PC-3 (cell line): Measurements from ENCODE around the gene DICER1. TPM values are rescaled to one million over a fixed set of nuclear protein-coding genes. Genes with fewer than 3 reads are reported as not detected.

Experiments
- ATAC-seq: fragments of 200-7000 bp; cut with Tn5 transposase; 2 replicates; pipeline ENCODE4 v1.9.1; 2020; ENCODE audit warnings: mild to moderate bottlenecking, moderate library complexity
- BruUV-seq: library from RNA; stranded (reverse); fragments of 400-500 nt; replicated peaks from 2 replicates; lab custom pipeline; 2021; lab: Mats Ljungman, UMichigan
- CTCF ChIA-PET: fragments of 300-600 bp; sonication (Branson Sonifier 250); formaldehyde crosslinking; loops from one replicate; lab custom pipeline; 2022; ENCODE audit warnings: antibody characterized with exemption; lab: Charles Lee
- POLR2A ChIA-PET: fragments of 300-600 bp; sonication (Branson Sonifier 250); formaldehyde crosslinking; loops from one replicate; lab custom pipeline; 2022; ENCODE audit warnings: antibody characterized with exemption; ENCODE audit not compliant: unreplicated experiment; lab: Charles Lee
- DNase-seq: peaks from one replicate; pipeline ENCODE4 v3.0.0-alpha.2; 2015
- H2AFZ ChIP-seq: fragments of 300-600 bp; sonication (generic); 2 replicates; pipeline ENCODE4 v1.6.0; 2016; ENCODE audit warnings: antibody characterized with exemption, low read length
- H3F3A ChIP-seq: fragments of 300-600 bp; sonication (generic); one replicate; pipeline ENCODE4 v1.6.0; 2017; ENCODE audit warnings: antibody characterized with exemption, low read length, control low read depth, mild to moderate bottlenecking; ENCODE audit not compliant: unreplicated experiment
- H3K27ac ChIP-seq: fragments of 300-600 bp; sonication (generic); 2 replicates; pipeline ENCODE4 v1.5.1; 2016; ENCODE audit warnings: mild to moderate bottlenecking, low read length
- H3K27me3 ChIP-seq: fragments of 300-600 bp; sonication (generic); 2 replicates; pipeline ENCODE4 v1.6.1; 2016; ENCODE audit warnings: low read length, mixed read lengths
- H3K36me3 ChIP-seq: fragments of 300-600 bp; sonication (generic); 2 replicates; pipeline ENCODE4 v1.6.1; 2016; ENCODE audit warnings: low read depth, mixed run types, low read length, mixed read lengths
- H3K4me1 ChIP-seq: fragments of 300-600 bp; sonication (generic); 2 replicates; pipeline ENCODE4 v1.5.1; 2016; ENCODE audit warnings: low read length; ENCODE audit not compliant: insufficient read depth
- H3K4me2 ChIP-seq: fragments of 300-600 bp; sonication (generic); 2 replicates; pipeline ENCODE4 v1.6.0; 2016; ENCODE audit warnings: low read length
- H3K4me3 ChIP-seq: fragments of 300-600 bp; sonication (generic); 2 replicates; pipeline ENCODE4 v1.5.1; 2016; ENCODE audit warnings: mild to moderate bottlenecking, low read length, mixed read lengths
- H3K79me2 ChIP-seq: fragments of 300-600 bp; sonication (generic); 2 replicates; pipeline ENCODE4 v1.6.1; 2017; ENCODE audit warnings: low read length, mixed read lengths
- H3K9ac ChIP-seq: fragments of 300-600 bp; sonication (generic); 2 replicates; pipeline ENCODE4 v1.6.0; 2016; ENCODE audit warnings: mild to moderate bottlenecking, low read length
- H3K9me2 ChIP-seq: fragments of 300-600 bp; sonication (generic); replicated peaks from 2 replicates; pipeline ENCODE4 v1.6.1; 2016; ENCODE audit warnings: mixed run types, low read length, mixed read lengths
- H3K9me3 ChIP-seq: fragments of 300-600 bp; sonication (generic); 2 replicates; pipeline ENCODE4 v1.6.1; 2016; ENCODE audit warnings: low read length, mixed read lengths
- H4K20me1 ChIP-seq: fragments of 300-600 bp; sonication (generic); 2 replicates; pipeline ENCODE4 v1.6.1; 2016; ENCODE audit warnings: low read length, mixed read lengths
- EZH2 ChIP-seq: fragments of 300-600 bp; sonication (generic); IDR thresholded peaks from one replicate; pipeline ENCODE4 v1.6.1; 2017; ENCODE audit warnings: antibody characterized with exemption, mild to moderate bottlenecking, low read length; ENCODE audit not compliant: unreplicated experiment
- EZH2phosphoT487 ChIP-seq: fragments of 300-600 bp; sonication (generic); IDR thresholded peaks from 2 replicates; pipeline ENCODE4 v1.6.1; 2018; ENCODE audit warnings: mild to moderate bottlenecking, antibody characterized with exemption, low read length, borderline replicate concordance
- intact Hi-C: fragments of 100-400 bp; cut with micrococcal nuclease; formaldehyde crosslinking; loops from 2 replicates; pipeline ENCODE4 v1.9.0; 2023
- total RNA-seq: library from RNA; depleted of rRNA; stranded (reverse); fragments of >200 nt; gene quantifications from 2 replicates; pipeline ENCODE4 v1.2.3, GENCODE V29; 2014
- TF ChIP-seq, protein P1 (sequence below): fragments of 300-600 bp; sonication (generic); conservative IDR thresholded peaks from 2 replicates; pipeline ENCODE4 v1.5.1; 2017; ENCODE audit warnings: antibody characterized with exemption, low read depth, mild to moderate bottlenecking, low read length

DICER1 gene
- total RNA-seq, 1 experiment from 2014 or later: 29.9 TPM

DNA sequence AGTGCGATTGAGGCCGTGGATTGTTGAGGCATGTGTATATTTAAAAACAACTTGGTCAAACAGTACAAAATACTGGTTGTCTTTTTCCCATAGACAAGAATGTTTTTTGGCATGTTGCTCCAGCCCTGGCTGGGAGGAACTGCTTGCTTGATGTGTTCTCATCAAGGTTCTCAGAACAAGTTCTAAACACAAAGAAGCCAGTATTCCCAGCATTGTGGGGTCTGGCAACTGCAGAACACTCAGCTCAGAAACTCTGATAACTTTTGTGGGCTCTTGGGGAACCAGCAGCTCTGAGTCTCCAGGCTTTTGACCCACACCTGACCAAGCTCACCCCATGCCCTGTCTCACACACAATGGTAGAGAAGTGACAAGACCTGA, 27.1 kb upstream of the DICER1 start:
- intact Hi-C loops: no loop called here
- H4K20me1 ChIP-seq: no peaks in the 10 kb centered on the region
- no peak for DNase-seq
- no peaks in the 10 kb centered on the region for H3F3A ChIP-seq
- ChIA-PET POLR2A (no interaction called here), CTCF (no interaction called here)
- no TSS peak for BruUV-seq
- H3K4me1 ChIP-seq: no peaks in the 10 kb centered on the region
- no peak overlapping the region for H3K4me3 ChIP-seq
- H3K4me2 ChIP-seq: no peak overlapping the region
- no peak for TF ChIP-seq EZH2
- TF ChIP-seq EZH2phosphoT487: no peak
- TF ChIP-seq, protein P1, sequence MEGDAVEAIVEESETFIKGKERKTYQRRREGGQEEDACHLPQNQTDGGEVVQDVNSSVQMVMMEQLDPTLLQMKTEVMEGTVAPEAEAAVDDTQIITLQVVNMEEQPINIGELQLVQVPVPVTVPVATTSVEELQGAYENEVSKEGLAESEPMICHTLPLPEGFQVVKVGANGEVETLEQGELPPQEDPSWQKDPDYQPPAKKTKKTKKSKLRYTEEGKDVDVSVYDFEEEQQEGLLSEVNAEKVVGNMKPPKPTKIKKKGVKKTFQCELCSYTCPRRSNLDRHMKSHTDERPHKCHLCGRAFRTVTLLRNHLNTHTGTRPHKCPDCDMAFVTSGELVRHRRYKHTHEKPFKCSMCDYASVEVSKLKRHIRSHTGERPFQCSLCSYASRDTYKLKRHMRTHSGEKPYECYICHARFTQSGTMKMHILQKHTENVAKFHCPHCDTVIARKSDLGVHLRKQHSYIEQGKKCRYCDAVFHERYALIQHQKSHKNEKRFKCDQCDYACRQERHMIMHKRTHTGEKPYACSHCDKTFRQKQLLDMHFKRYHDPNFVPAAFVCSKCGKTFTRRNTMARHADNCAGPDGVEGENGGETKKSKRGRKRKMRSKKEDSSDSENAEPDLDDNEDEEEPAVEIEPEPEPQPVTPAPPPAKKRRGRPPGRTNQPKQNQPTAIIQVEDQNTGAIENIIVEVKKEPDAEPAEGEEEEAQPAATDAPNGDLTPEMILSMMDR: no peak
- H3K27ac ChIP-seq: no peak overlapping the region
- no peaks in the 10 kb centered on the region for H3K36me3 ChIP-seq
- no peaks in the 10 kb centered on the region for H3K9me2 ChIP-seq
- H3K9ac ChIP-seq: no peak overlapping the region
- H3K9me3 ChIP-seq: no peaks in the 10 kb centered on the region
- H3K27me3 ChIP-seq: no peaks in the 10 kb centered on the region
- ATAC-seq: no peak
- H3K79me2 ChIP-seq: no peaks in the 10 kb centered on the region
- no peak overlapping the region for H2AFZ ChIP-seq

DNA sequence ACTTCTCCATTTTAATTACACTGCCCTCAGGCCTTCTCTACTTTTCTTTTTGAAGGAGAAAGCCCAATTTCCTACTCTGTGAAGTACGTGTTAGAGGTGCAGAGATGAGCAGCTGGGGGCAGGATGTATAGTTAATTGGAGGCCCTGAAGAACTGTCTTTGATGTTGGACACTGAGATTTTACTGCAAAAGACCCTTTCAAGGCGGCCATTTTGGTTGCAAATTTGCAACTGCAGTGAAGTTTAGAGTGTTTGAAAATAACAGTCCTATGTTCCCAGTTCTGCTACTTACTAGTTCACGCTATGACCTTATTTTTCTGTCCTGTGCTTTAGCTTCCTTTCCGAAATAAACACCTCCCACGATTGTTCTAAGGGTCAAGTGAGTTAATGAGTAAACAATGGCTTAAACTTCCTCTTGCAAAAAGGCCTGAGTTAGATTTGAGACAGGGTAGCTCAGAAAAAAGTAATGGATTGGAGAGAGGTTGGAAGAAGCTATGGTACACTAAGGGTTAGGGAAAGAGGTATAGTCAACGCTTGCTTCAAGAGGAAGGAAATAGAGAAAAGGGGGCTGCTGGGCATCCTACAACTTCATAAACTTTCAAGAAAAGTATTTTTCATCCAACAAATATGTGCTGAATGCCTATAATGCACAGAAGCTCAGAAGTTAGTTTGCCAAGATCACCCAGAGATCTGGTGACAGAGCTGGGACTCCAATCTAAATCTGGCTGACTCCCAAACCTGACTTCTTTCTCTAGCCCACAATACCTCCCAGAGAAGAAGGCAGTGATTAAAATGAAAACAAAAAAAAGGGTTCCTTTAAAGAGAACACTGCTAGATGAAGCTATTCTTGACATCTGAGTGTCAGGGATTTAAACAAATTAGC, 26.4 kb upstream of the DICER1 start:
- Histone ChIP-seq H2AFZ (no peak overlapping the region), H3K9me3 (no peaks in the 10 kb centered on the region), H3K9me2 (no peaks in the 10 kb centered on the region), H3K27me3 (no peaks in the 10 kb centered on the region), H3K27ac (no peak overlapping the region), H3K4me1 (no peaks in the 10 kb centered on the region), H4K20me1 (no peaks in the 10 kb centered on the region), H3F3A (no peaks in the 10 kb centered on the region), H3K79me2 (no peaks in the 10 kb centered on the region), H3K4me3 (no peak overlapping the region), H3K36me3 (no peaks in the 10 kb centered on the region), H3K9ac (no peak overlapping the region), H3K4me2 (no peak overlapping the region)
- POLR2A ChIA-PET: no interaction called here
- TF ChIP-seq, protein P1: no peak
- TF ChIP-seq EZH2phosphoT487 (no peak), EZH2 (no peak)
- CTCF ChIA-PET: no interaction called here
- intact Hi-C loops: no loop called here
- no peak for ATAC-seq
- no TSS peak for BruUV-seq
- no peak for DNase-seq

DNA sequence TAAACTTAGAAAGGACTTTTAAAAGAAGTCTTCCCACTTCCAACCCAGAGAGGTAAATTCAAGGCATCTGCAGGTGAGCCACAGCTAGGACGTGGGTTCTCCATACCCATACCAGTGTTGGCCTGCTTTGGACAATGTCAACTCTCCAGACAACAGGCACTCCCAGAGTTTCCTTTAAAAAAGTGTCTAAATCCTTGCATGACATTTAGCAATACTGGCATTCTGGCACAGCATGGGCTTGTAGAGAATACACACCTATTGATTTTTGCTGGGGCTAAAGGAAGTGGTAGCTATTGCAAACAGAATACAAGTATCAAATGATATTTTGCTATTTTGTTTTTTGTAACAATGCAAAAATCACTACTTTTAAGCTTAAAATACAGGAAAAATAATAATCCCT, 25.8 kb upstream of the DICER1 start:
- ChIA-PET POLR2A (no interaction called here), CTCF (no interaction called here)
- Histone ChIP-seq H3K9me2 (no peaks in the 10 kb centered on the region), H3K79me2 (no peaks in the 10 kb centered on the region), H3K27me3 (no peaks in the 10 kb centered on the region), H2AFZ (no peak overlapping the region), H3K4me3 (no peak overlapping the region), H3K4me1 (no peaks in the 10 kb centered on the region), H4K20me1 (no peaks in the 10 kb centered on the region), H3K27ac (no peak overlapping the region), H3K4me2 (no peak overlapping the region), H3F3A (no peaks in the 10 kb centered on the region), H3K9me3 (no peaks in the 10 kb centered on the region), H3K9ac (no peak overlapping the region), H3K36me3 (no peaks in the 10 kb centered on the region)
- no peak for DNase-seq
- BruUV-seq: no TSS peak
- intact Hi-C loops: no loop called here
- no peak for ATAC-seq
- TF ChIP-seq EZH2: no peak
- TF ChIP-seq, protein P1: no peak
- no peak for TF ChIP-seq EZH2phosphoT487
